Smooth muscle cell (in vitro differentiated cells): ENCODE data around the gene P3H1. TPM values are rescaled to one million over a fixed set of nuclear protein-coding genes. Genes with fewer than 3 reads are reported as not detected.
A peak's percentile ranks its signal among the peaks of the same experiment; 100 is the strongest.
"Not testable (repeated sequence)": the region's sequence is repeated elsewhere in the genome, so short reads cannot be mapped to it uniquely, and the experiment has no call there.

Experiments
- DNase-seq: peaks from one replicate; lab custom pipeline; 2025; ENCODE audit not compliant: unreplicated experiment; lab: John Stamatoyannopoulos, UW
- H2AFZ ChIP-seq: fragments of 200-600 bp; sonication (generic); 2 replicates; pipeline ENCODE4 v1.6.0; 2016; ENCODE audit warnings: antibody characterized with exemption, low read depth, mild to moderate bottlenecking
- H3F3A ChIP-seq: fragments of 200-600 bp; sonication (generic); 2 replicates; pipeline ENCODE4 v1.6.0; 2017; ENCODE audit warnings: antibody characterized with exemption, low read depth
- H3K27ac ChIP-seq: fragments of 200-600 bp; sonication (generic); 2 replicates; pipeline ENCODE4 v1.5.1; 2016; ENCODE audit warnings: low read depth, mild to moderate bottlenecking
- H3K27me3 ChIP-seq: fragments of 200-600 bp; sonication (generic); 2 replicates; pipeline ENCODE4 v1.6.1; 2016; ENCODE audit warnings: low read depth, mild to moderate bottlenecking
- H3K36me3 ChIP-seq: fragments of 200-600 bp; sonication (generic); 2 replicates; pipeline ENCODE4 v1.5.1; 2016; ENCODE audit warnings: low read depth
- H3K4me1 ChIP-seq: fragments of 200-600 bp; sonication (generic); 2 replicates; pipeline ENCODE4 v1.5.1; 2016; ENCODE audit warnings: low read depth
- H3K4me2 ChIP-seq: fragments of 200-600 bp; sonication (generic); 2 replicates; pipeline ENCODE4 v1.6.0; 2016; ENCODE audit warnings: mild to moderate bottlenecking
- H3K4me3 ChIP-seq: fragments of 200-600 bp; sonication (generic); 2 replicates; pipeline ENCODE4 v1.5.1; 2016; ENCODE audit warnings: mild to moderate bottlenecking
- H3K79me2 ChIP-seq: fragments of 200-600 bp; sonication (generic); 2 replicates; pipeline ENCODE4 v1.6.0; 2016; ENCODE audit warnings: low read depth, mild to moderate bottlenecking
- H3K9ac ChIP-seq: fragments of 200-600 bp; sonication (generic); 2 replicates; pipeline ENCODE4 v1.6.0; 2016; ENCODE audit warnings: low read depth
- H3K9me3 ChIP-seq: fragments of 200-600 bp; sonication (generic); replicated peaks from 2 replicates; pipeline ENCODE4 v1.5.1; 2016; ENCODE audit warnings: low read depth
- H4K20me1 ChIP-seq: fragments of 200-600 bp; sonication (generic); 2 replicates; pipeline ENCODE4 v1.6.0; 2016; ENCODE audit warnings: low read depth
- WGBS: methylation state at CpG from one replicate; pipeline ENCODE4 v1.1.7; 2016; ENCODE audit warnings: low lambda C conversion rate; 5-methylcytosine and 5-hydroxymethylcytosine counted together
- polyA plus RNA-seq: library from polyadenylated mRNA; unstranded; fragments of >200 nt; fragmentation: Nextera tagmentation; extraction: Ambion mirVana; gene quantifications from 2 replicates; pipeline ENCODE4 v1.2.1, GENCODE V29; 2016
- total RNA-seq: library from RNA; depleted of rRNA; stranded (reverse); fragments of >200 nt; gene quantifications from 2 replicates; pipeline ENCODE4 v1.2.3, GENCODE V29; 2014
- TF ChIP-seq, protein P1 (sequence below): fragments of 200-600 bp; sonication (generic); IDR thresholded peaks from 2 replicates; pipeline ENCODE4 v1.5.1; 2017; ENCODE audit warnings: borderline replicate concordance, mild to moderate bottlenecking, antibody characterized with exemption; ENCODE audit not compliant: insufficient read depth, poor library complexity, severe bottlenecking

P3H1 gene
- 256 and 273 TPM in 2 replicates for total RNA-seq
- 336 and 535 TPM in 2 replicates for polyA plus RNA-seq

DNA sequence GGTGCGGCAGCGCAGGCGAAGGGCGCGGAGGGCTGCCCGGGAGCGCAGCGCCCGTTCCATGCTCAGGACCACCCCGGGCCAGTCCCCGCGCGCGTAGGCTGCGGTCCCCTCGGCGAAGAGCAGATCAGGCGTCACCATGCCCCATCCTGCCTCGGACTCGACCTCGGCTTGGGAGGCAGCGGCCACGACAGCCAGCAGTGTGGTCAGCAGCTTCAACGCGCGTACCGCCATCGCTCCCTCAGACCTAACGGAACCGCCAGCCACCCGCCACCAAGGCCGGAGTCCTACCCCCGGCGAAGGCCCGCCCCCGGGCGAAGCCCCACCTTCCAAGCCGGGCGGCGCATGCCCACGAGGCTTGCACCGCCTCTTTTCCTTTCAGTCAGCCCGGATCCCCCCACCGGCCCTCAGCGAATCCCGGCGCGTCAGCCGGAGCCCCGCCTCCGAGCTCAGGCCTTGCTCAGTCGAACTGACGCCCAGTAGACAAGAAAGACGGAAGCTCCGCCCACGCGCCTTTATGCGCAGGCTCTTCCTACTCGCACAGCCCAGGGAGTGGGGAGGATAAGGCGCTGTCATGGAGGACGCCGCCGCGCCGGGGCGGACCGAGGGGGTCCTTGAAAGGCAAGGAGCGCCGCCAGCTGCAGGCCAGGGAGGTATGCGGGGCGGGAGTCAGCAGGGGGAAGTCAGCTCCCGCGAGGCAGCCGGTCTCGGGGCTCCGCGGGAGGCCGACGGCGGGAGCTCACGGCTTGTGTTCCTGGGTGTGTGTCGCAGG lies at the start of gene P3H1, which contains the start of gene C1orf50:
P3H1 (minus strand) TSS at position 288 of the 769 bp plus-strand sequence; CDS start at position 231, 57 bp downstream.
C1orf50 (plus strand) TSS at position 509 of the 769 bp plus-strand sequence; CDS start at position 572, 63 bp downstream.
- DNase-seq: peak; percentile 97
- peak within 1 kb of the TSS; percentile 79 for H3K4me3 ChIP-seq
- H3K9me3 ChIP-seq: no peaks in the 10 kb centered on the region
- H3K79me2 ChIP-seq: peaks cover 92% of the 10 kb centered on the region
- H3K36me3 ChIP-seq: no peaks in the 10 kb centered on the region
- TF ChIP-seq, protein P1, sequence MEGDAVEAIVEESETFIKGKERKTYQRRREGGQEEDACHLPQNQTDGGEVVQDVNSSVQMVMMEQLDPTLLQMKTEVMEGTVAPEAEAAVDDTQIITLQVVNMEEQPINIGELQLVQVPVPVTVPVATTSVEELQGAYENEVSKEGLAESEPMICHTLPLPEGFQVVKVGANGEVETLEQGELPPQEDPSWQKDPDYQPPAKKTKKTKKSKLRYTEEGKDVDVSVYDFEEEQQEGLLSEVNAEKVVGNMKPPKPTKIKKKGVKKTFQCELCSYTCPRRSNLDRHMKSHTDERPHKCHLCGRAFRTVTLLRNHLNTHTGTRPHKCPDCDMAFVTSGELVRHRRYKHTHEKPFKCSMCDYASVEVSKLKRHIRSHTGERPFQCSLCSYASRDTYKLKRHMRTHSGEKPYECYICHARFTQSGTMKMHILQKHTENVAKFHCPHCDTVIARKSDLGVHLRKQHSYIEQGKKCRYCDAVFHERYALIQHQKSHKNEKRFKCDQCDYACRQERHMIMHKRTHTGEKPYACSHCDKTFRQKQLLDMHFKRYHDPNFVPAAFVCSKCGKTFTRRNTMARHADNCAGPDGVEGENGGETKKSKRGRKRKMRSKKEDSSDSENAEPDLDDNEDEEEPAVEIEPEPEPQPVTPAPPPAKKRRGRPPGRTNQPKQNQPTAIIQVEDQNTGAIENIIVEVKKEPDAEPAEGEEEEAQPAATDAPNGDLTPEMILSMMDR: no peak
- peak within 1 kb of the TSS; percentile 74 for H3K27ac ChIP-seq
- H2AFZ ChIP-seq: peak within 1 kb of the TSS; percentile 68
- H3F3A ChIP-seq: peaks cover 7% of the 10 kb centered on the region
- peak within 1 kb of the TSS; percentile 88 for H3K9ac ChIP-seq
- peaks cover 9% of the 10 kb centered on the region for H3K4me1 ChIP-seq
- H3K4me2 ChIP-seq: peak within 1 kb of the TSS; percentile 98
- WGBS: 1% methylated on average over 68 of the region's 82 CpGs
- peaks cover 47% of the 10 kb centered on the region for H4K20me1 ChIP-seq
- H3K27me3 ChIP-seq: no peaks in the 10 kb centered on the region

- H3K27me3 ChIP-seq: no peaks in the 10 kb centered on the region
- peak overlapping the region; percentile 88 for H3K4me2 ChIP-seq
- no peaks in the 10 kb centered on the region for H3K36me3 ChIP-seq
- H3K4me3 ChIP-seq: peak overlapping the region; percentile 97
- H3K9me3 ChIP-seq: no peaks in the 10 kb centered on the region
- H3F3A ChIP-seq: no peaks in the 10 kb centered on the region
- 67% methylated on average over 7 of the region's 7 CpGs for WGBS
- no peak for DNase-seq
- H4K20me1 ChIP-seq: no peaks in the 10 kb centered on the region
- H2AFZ ChIP-seq: peak overlapping the region; percentile 77
- peak overlapping the region; percentile 99 for H3K27ac ChIP-seq
- H3K79me2 ChIP-seq: no peaks in the 10 kb centered on the region
- peak overlapping the region; percentile 98 for H3K9ac ChIP-seq
- TF ChIP-seq, protein P1: no peak
- H3K4me1 ChIP-seq: peaks cover 12% of the 10 kb centered on the region
These were observed 49.2 kb upstream of the P3H1 start for GRCh38 chr1:42815941-42816584.

GRCh38 chr1:42814815-42815214 lies 48.0 kb upstream of the P3H1 start:
- not testable (repeated sequence) for H2AFZ ChIP-seq, H3F3A ChIP-seq, H3K27me3 ChIP-seq, H3K79me2 ChIP-seq, H3K4me3 ChIP-seq, H3K9me3 ChIP-seq, H3K36me3 ChIP-seq, H3K4me2 ChIP-seq, H3K9ac ChIP-seq, DNase-seq, H3K27ac ChIP-seq, H4K20me1 ChIP-seq
- WGBS: 100% methylated on average over 3 of the region's 3 CpGs
- H3K4me1 ChIP-seq: peaks cover 12% of the 10 kb centered on the region

- no peaks in the 10 kb centered on the region for H4K20me1 ChIP-seq
- no peak overlapping the region for H3K4me2 ChIP-seq
- H2AFZ ChIP-seq: no peak overlapping the region
- H3K9me3 ChIP-seq: no peaks in the 10 kb centered on the region
- no peaks in the 10 kb centered on the region for H3F3A ChIP-seq
- H3K27ac ChIP-seq: no peak overlapping the region
- TF ChIP-seq, protein P1: no peak
- no peak overlapping the region for H3K9ac ChIP-seq
- no peaks in the 10 kb centered on the region for H3K79me2 ChIP-seq
- peaks cover 3% of the 10 kb centered on the region for H3K36me3 ChIP-seq
- no peaks in the 10 kb centered on the region for H3K4me1 ChIP-seq
- no peak for DNase-seq
- no peaks in the 10 kb centered on the region for H3K27me3 ChIP-seq
- no peak overlapping the region for H3K4me3 ChIP-seq
These were observed 40.3 kb upstream of the P3H1 start for GRCh38 chr1:42807056-42807668.
